ENCODE results near the gene PTPRM.

PTPRM gene

GRCh38 chr18:7855671-7856070, 288.6 kb downstream of the PTPRM start:
- no peak for DNase-seq (ENCODE audit: low spot score)

- no peak for DNase-seq (ENCODE audit: low spot score)
Measured at GRCh38 chr18:7856116-7856515, 289.0 kb downstream of the PTPRM start.

DNA sequence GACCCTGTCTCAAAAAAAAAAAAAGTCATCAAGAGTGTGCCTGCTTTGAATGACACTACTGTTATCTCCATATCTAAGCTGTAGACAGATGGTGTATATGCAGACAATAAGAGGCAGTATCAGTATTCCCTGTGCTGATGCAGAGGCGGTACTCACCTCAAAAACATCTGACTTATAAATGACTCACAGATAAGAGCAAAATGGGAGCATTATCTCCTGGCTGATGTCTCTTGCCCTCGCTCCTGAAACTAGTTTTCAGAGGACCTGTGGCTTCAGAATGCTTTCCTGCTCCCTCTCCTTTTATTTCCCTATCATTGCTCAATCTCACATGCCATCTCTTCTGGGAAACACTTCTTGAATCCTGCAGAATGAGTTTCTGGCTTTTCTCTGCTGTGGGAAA, 289.6 kb downstream of the PTPRM start:
- DNase-seq (ENCODE audit: low spot score) = no peak

DNA sequence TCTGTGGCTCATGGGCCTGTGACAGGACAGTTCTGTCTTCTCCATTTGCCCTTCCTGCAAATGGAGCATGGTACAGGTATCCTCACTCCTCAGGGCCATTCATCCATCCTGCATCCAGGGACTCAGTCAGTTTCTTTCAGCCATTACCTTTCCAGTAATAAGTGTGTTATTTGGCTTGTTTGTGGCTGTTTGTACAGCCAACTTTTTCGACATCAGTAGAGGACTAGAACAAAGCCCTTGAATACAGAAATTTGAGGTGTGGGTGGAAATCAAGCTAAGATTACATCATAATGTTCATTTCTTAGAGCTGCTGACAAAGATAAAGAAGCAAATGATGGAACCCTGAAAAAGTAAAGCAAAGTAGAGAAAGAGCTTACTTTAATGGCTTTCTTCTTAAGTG, 290.4 kb downstream of the PTPRM start:
- no peak for DNase-seq (ENCODE audit: low spot score)

- DNase-seq (ENCODE audit: low spot score) = no peak
Measured at GRCh38 chr18:7859122-7859521, 292.0 kb downstream of the PTPRM start.

- DNase-seq (ENCODE audit: low spot score) = no peak
Measured at GRCh38 chr18:7870266-7870665, 303.1 kb downstream of the PTPRM start.

DNA sequence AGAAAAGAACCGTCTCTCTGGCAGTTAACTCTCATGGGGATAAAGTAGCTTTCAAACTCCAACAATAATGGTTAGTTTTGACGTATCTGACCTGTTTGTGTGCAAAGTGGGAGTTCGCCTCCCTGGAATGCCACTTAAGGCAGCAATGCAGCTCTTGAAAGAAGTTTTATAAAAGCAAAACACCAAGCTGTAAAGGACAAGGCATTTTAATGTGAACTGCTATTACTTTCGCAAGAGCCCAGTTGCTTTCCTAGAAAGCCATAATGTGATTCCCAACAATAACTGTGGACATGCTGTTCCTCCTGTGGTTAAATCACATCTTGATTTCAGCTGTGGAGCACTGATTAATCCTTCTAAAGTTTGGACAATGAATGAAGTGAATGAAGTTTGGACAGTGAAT, 303.7 kb downstream of the PTPRM start:
- no peak for DNase-seq (ENCODE audit: low spot score)

GRCh38 chr18:7871560-7872456, 304.7 kb downstream of the PTPRM start:
- no peak for DNase-seq (ENCODE audit: low spot score)

DNA sequence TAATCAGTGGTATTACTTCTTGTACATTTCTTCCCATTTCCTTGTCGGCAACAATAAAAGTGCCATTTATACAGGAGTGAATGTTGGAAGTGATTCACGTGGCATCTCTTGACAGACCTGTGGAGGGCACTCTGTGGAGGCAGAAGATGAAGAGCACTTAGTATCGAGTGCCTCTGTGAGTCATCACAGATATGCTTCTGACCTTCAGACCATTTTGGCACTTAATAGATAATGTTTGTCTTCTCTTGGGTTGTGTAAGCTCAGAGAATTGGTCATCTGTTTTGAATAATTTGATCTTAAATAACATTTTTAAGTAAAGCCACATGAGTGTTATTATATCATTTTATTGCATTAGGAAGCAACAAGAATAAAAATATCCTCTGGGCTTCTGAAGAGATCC, 305.5 kb downstream of the PTPRM start:
- DNase-seq (ENCODE audit: low spot score) = no peak

- DNase-seq (ENCODE audit: low spot score) = no peak
Measured at GRCh38 chr18:7873316-7873715, 306.2 kb downstream of the PTPRM start.

GRCh38 chr18:7876354-7877104, 309.4 kb downstream of the PTPRM start:
- no peak for DNase-seq (ENCODE audit: low spot score)

GRCh38 chr18:7877609-7878008, 310.5 kb downstream of the PTPRM start:
- DNase-seq (ENCODE audit: low spot score) = no peak

DNA sequence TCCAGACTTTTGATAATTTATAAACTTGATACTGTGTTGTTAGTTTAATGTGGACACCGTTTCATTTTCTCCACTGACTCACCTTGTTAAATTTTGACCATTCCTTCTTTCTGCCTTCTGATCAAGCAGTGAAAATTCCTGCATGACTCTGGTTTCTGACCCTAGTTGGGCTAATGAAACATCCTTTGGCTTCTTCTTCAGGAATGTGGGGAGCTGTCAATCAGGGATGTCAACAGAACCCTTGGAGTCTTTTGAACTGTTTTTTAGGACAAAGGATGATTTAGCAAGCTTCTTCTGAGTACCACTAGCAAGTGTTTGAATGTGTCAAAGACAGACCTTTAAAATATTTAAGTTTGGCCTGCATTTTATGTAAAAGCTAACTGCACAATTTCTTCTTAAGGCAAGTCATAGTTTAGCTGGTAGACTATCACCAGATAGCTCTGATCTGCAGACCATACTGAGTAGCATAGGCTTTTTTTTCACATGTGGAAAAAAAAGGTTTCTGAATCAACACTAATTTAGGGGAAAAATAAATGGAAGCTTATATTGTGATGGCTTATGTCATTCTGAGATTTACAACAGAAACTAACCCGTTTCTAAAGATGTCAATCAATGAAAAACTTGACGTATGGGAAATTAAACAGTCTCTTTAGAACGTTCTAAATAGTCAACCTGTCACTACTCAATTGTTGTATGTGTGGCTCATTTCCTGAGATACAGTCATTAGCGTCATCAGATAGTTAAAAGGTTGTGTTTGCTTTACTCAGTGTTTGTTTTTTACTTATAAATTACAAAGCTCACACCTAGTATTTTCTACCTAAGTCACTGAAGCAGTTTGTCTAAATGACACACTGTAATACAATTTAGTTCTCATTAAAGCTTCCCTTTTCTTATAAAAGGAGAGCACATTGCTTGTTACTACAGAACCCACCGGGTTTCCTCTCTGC, 311.4 kb downstream of the PTPRM start:
- DNase-seq (ENCODE audit: low spot score) = no peak

DNA sequence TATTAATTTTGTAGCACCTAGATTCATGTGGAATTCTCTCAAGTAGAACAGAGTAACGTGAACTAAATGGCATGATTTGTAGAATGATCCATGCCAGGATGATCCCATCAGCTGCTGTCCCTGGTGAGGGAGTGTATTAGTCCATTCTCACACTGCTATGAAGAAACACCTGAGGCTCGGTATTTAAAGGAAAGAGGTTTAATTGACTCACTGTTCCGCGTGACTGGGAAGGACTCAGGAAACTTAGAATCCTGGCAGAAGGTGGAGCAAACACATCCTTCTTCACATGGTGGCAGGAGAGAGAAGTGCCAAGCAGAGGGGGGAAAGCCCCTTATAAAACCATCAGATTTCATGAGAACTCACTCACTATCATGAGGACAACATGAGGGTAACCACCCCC, 312.6 kb downstream of the PTPRM start:
- no peak for DNase-seq (ENCODE audit: low spot score)

DNA sequence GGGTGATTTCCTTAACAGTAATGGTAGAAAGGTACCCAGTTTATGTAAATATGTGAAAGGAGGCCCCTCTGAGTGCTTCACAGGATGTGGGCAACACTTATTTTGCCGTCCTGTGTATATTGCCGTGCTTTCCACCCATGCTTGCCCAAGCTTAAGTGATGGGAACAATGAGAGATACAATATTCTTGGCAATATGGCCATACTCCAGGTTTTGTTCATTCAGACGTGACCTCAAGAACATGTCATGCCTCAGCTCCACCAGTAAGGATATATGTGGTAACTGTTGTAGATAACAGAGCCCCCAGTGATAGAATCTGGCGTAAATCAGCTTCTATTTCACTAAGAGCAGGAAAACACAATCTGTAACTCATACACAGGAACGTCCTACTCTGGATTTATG, 318.7 kb downstream of the PTPRM start:
- no peak for DNase-seq (ENCODE audit: low spot score)

GRCh38 chr18:7886436-7886835, 319.3 kb downstream of the PTPRM start:
- no peak for DNase-seq (ENCODE audit: low spot score)

DNA sequence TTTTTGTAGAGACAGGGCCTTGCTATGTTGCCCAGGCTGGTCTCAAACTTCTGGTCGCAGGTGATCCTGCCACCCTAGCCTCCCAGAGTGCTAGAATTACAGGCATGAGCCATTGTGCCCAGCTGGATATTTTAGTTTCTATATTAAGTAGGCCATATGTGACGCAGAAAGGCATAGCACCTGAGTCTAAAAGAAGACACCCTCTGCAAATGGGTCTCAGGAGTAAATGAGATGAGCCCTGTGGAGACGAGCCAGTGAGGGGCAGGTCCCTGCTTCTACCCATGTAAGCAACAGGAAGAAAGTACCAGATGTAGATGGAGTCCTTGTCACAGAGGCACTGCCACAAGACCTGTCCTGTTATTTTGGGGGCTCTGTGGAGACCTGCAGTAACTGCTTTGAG, 322.4 kb downstream of the PTPRM start:
- no peak for DNase-seq (ENCODE audit: low spot score)

- DNase-seq (ENCODE audit: low spot score) = no peak
Measured at GRCh38 chr18:7890075-7890474, 323.0 kb downstream of the PTPRM start.

GRCh38 chr18:7892556-7892955, 325.4 kb downstream of the PTPRM start:
- DNase-seq (ENCODE audit: low spot score) = no peak

DNA sequence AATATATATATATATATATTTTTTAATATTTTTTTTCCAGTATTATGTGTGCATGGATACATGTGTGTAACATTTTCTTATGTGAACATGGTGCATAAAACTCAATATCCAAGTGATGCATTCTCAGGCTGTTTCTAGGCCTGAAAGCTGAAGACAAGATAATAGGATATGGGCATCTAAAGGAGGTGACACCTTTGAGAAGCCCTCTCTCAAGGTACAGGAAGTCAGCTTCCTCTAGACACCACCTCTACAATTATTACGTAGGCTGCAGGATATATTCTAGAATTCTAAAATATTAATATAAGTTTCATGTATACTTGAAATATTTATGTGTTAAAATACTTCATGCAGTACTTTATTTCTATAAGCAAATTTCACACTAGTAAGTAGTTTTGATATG, 327.5 kb downstream of the PTPRM start:
- no peak for DNase-seq (ENCODE audit: low spot score)

GRCh38 chr18:7895346-7895745, 328.2 kb downstream of the PTPRM start:
- no peak for DNase-seq (ENCODE audit: low spot score)

DNA sequence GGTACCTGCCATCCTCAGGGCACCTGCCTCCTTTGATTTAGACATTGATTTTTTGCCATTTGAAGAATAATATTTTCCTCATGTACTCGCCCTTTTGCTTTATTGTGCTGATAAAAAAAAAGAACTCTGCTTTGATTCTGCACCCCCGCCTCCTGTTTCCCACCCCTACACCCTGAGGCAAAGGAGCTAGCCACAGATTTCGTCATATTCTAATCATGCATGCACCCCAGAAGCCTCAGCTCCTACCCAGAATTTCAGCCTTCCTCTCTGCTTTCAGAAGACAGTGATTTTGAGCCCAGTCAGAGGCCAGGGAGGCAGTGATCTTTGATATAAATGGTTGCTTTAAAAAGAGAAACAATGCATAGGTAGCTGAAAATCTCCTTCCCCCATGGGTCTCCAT, 329.0 kb downstream of the PTPRM start:
- no peak for DNase-seq (ENCODE audit: low spot score)
